Activated CD8-positive, alpha-beta memory T cell treated with anti-CD3 and anti-CD28 coated beads, Interleukin-2, amount 50 U/mL, for 24 hours (primary cell): Measurements from ENCODE around the gene NDUFS6.
"Not testable (repeated sequence)": the region's sequence is repeated elsewhere in the genome, so short reads cannot be mapped to it uniquely, and the experiment has no call there.

Experiments
- DNase-seq: peaks from one replicate; pipeline ENCODE4 v3.0.0-alpha.2; 2020; ENCODE audit errors: extremely low read depth

Gene NDUFS6

DNA sequence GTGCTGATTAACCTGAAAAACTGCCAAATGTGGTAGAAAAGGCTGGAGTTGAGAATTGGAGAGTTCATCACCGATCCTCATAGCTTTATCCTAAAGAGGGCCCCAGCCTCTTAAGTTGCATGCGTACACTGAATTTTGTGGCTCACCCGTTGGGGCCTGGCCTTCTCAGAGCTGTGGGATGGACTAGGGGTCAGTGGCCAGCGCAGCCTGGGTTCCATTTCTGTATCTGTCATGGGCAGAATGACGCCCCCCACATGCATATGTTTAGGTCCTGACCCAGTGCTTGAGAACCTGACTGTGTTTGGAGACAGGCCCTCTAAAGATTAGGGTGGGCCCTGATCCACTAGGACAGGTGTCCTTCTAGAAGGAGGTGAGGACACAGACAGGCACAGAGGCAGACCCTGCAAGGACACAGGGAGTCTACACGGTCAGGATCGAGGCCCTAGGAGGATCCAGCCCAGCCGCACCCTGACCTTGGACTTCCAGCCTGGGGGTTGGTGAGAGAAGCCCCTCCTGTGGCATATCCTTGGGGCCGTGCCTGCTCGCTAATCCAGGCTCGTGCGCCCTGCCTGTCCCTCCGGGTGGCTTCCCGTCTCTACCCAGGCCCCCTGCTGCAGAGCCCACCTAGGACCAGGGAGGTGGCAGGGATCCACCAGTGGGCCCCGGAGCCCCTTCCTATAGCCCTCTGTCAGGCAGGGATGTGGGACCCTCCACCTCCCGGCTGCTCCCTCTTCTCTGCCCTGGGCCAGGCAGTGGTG is 32.2 kb downstream of the NDUFS6 start:
- DNase-seq = no peak

DNA sequence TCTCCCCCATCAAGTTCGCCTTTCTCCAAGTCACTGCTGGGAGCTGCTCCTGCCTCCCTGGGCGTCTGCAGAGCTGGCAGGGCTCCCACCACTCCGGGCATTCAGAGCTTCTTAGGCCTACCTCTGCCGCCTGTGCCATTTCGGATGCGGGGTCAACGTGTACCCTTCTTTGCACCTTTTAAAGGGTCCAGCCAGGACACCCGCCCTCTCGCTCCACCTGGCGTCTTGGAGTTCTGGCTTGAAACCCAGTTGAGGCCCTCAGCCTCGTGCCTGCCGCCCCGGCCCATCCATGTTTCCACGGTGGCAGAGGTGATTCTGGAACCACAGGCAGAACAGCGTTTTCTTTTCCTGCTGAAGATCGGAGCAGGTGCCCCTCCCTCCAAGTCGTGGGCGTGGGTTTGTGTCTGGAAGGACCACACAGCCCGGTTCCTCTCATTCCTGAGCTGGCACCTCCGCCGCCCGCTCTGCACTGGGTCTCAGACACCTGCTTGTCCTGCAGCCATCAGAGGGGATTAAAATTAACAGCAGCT is 32.9 kb downstream of the NDUFS6 start:
- DNase-seq = no peak

DNA sequence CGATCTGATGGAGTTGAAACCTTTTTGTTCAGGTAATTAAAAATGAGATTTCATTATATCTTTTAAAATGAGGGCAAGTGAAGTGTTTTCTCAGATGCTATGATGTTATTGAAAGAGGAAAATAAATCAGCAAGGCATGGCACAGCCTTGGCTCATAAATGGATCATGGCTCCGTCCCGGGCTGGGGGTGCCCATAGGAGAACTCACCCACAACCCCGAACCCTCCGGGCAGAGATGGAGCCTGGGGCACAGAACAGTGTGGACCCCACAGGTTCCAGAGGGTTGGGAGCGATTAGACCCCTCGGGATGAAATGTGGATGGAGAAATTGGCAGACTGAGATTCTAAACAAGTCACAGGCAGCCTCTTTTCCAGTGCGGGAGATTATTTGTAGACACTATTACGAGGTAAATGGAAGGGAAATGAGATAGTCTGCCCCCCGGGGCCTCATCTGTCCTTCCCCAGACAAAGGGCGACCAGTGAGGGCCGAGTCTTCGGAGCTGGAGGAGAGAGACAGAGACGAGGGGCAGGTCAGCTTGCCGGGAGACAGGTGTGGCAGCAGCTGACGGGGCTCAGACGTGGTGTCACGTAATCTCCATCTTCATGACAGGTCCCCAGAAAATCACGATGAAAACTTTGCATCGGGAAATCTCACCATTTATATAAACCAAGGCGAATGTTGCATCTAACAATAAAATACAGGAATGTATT is 33.7 kb downstream of the NDUFS6 start:
- no peak for DNase-seq

GRCh38 chr5:1835431-1835830 is 34.2 kb downstream of the NDUFS6 start:
- no peak for DNase-seq

DNA sequence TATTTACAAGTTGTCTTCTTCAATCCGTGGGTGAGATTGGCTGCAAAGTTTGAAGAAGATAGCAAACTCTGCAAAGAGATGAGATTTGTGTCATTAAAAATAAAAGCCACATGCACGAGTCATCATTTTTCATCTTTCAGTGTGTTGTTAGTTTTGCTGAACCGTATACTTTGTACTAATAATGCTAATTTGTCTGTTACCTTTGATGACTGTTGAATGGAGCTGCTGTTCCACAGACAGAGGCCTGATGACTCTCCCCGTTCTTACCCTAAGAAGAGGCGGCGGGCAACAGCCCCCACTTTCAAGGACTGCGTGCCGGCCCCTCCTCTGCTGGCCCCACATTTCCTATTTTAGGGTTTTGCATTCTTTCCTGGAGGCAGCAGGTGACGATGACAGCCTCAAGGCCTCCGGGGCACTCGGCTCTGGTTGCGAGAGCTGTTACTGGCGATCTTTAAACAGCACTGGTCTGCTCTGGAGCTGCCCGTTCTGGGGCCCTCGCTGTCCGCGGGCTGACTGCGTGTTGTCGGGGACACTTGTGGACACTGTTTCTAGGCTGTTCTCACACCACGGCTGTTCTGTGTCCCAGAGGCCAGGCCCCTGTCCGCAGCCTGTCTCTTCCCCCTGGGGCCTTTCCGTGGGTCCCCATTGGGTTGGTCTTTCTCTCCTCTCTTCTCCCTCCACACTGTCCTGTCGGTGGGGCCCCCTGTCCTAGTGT is 35.1 kb downstream of the NDUFS6 start:
- no peak for DNase-seq

DNA sequence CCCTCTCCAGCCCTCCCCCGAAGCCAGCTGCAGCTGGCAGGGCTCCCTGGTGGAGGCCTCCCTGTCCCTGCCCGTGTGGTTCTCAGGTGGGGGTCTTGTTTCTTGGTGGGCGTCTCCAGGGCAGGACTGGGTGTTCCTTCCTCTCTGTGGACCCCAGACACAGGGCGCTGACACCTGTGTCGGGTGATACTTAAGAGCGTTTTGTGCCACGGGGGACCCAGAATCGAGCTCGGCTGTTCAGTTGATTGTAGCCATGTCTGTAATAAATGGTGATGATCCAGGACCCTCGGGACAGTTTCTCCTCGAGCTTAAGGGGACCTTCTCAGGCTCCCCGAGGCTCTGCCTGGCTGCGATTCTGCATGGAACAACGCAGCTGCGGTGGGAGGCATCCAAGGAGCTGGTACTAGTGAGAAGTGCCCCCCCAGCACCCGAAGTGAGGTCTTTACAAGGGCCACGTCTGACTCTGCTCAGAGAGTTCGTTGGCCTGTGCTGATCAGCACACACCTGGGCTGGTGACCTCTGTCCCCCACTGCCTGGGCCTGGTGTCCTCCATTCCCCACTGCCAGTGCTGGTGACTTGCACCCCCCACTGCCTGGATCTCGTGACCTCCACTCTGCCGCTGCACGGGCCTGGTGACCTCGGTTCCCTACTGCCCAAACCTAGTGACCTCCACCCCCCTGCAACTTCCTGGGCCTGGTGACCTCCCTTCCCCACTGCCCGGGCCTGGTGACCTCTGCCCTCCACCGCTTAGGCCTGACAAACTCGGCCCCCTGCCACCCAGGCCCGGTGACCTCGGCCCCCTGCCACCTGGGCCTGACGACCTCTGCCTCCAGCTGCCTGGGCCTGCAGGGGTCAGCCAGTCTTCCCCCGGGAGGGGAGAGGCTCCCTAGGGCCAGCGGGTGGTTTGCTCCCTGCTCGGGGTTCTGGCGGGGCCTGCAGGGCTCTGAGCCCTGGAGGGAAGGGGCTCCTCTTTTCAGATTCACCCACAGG is 36.0 kb downstream of the NDUFS6 start:
- no peak for DNase-seq

DNA sequence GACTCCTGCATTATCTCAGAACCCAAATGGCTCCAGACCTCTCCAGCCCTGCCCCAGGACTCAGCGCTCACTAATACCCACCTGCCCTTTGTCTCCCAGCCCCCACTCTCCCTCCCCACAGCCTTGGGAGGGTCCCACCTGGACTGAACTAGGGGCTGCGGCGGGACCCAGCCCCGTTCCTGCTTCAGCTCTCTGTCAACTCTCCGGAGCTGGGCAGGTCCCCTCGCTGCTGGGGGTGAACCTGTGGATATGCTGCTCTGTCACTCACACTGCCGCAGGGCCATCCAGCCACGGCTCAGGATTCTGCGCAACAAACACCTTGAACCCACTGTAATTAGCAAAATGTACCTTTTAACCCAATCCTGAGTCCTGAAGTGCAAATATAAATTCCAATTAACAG is 36.8 kb downstream of the NDUFS6 start:
- no peak for DNase-seq

- no peak for DNase-seq
Observed at GRCh38 chr5:1840071-1840547, 38.9 kb downstream of the NDUFS6 start.

DNA sequence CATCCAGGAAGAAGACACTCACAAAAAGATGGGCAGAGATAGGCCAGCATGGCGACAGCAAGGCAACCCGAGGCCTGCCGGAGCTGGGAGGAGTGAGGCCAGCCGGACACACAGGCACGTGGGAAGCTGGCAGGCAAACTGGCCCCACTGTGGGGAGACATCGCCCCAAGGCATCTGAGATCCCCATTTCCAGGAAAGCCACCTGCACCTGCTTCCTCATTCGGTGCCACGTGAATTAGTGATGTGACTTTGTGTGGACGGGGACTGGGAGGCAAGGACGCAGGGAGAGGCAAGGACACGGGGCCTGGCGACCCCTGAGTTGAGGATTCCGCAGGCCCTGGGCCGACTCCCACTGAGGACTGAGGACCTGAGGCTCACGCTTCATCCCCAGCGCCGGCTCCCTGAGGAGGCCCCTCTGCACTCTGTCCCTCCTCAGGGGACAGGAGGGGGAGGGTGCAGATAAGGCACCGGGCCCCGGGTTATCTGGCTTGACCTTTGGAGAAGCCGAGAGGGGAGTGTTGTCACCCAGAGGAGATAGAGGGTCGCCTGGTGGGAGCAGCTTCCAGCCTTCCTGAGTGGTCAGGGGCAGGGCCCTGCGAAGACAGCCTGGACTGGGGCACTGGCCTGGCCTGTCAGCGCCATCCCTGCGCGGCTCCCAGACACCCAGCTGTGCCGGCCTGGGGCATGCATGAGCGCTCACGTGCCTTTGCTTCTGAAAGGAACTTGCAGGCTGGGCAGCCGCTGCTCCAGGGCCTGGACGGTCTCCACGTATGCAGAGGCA is 39.7 kb downstream of the NDUFS6 start:
- DNase-seq = no peak

- DNase-seq = no peak
Observed at GRCh38 chr5:1842004-1842819, 41.0 kb downstream of the NDUFS6 start.

DNA sequence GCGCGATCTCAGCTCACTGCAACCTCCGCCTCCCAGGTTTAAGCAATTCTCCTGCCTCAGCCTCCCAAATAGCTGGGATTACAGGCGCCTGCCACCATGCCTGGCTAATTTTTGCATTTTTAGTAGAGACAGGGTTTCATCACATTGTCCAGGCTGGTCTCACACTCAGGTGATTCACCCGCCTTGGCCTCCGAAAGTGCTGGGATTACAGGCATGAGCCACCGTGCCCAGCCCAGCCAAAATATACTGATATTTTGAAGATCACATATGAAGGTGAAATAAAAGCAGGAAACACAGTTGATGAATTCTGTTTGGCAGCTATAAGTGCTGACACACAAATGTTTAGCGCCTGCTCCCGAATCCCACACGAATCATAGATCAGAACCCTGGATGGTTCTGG is 42.6 kb downstream of the NDUFS6 start:
- DNase-seq = not testable (repeated sequence)

GRCh38 chr5:1844708-1845436 is 43.7 kb downstream of the NDUFS6 start:
- no peak for DNase-seq

- DNase-seq = no peak
Observed at GRCh38 chr5:1845696-1846095, 44.5 kb downstream of the NDUFS6 start.

- DNase-seq = no peak
Observed at GRCh38 chr5:1846583-1846982, 45.4 kb downstream of the NDUFS6 start.

DNA sequence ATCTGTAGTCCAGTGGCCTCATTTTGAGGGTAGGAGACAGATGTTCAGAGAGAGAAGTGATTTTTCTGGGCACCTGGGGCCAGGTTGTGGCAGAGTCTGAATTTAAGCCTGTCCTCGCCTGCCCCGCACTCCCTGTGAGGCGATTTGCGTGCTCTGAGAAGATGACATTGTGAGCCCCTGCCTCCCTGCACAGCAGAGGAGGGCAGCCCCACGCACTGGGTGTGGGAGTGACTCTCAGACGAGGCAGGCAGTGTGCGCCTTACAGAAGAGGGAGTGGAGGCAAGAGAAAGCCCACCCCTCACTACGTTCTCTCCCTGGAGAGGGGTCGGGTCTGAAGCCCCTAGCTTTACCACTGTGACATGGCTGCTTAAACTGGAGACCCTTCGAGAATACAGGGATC is 45.8 kb downstream of the NDUFS6 start:
- no peak for DNase-seq

DNA sequence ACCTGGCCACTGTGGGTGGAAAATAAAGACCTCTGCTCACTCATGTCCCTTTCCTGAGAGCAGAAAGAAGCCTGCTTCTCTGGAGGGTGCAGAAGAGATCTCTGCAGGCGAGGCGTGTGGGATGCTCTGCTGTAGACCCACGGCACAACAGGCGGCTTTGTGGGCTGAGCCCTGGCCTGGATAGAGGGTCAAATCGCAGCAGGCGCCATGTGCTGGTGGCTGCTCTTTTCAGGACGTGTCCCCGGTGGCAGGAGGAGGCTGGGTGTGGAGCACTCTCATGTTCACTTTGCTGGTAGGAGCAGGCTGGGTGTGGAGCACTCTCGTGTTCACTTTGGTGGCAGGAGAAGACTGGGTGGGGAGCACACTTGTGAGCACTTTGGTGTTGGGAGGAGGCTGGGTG is 46.4 kb downstream of the NDUFS6 start:
- no peak for DNase-seq

GRCh38 chr5:1850324-1851154 is 49.3 kb downstream of the NDUFS6 start:
- no peak for DNase-seq
